Inflammatory macrophage (primary cell): ENCODE measurements around the gene SGCB.
A peak's percentile ranks its signal among the peaks of the same experiment; 100 is the strongest.
"Not testable (repeated sequence)": the region's sequence is repeated elsewhere in the genome, so short reads cannot be mapped to it uniquely, and the experiment has no call there.

Experiments
- DNase-seq, 2 donors: peaks; one replicate each; pipeline ENCODE4 v3.0.0-alpha.2; 2020 to 2022
- total RNA-seq, 18 experiments: gene quantifications; one replicate each; lab custom pipeline; 2026; ENCODE audit warnings: mixed read lengths in 6 of 18, inconsistent platforms in 2 of 18; lab: John Stamatoyannopoulos, UW

The SGCB gene
- 3.3 to 16.0 (median 9.1) reads per million in 18 experiments for total RNA-seq

GRCh38 chr4:52038103-52038912 is at the start of gene SGCB:
SGCB (minus strand) TSS chr4:52038299; CDS start chr4:52038259, 40 bp downstream.
- peak; percentile 17 to 20 for DNase-seq

- not testable (repeated sequence) for DNase-seq
Observed at GRCh38 chr4:52086425-52086824, 48.3 kb upstream of the SGCB start.

- DNase-seq: no peak
Observed at GRCh38 chr4:52081216-52081615, 43.1 kb upstream of the SGCB start.

- DNase-seq: no peak
Observed at GRCh38 chr4:52079659-52080058, 41.6 kb upstream of the SGCB start.

- no peak for DNase-seq
Observed at GRCh38 chr4:52076731-52077130, 38.6 kb upstream of the SGCB start.

GRCh38 chr4:52071791-52072546 is 33.9 kb upstream of the SGCB start:
- no peak for DNase-seq

GRCh38 chr4:52069571-52069970 is 31.5 kb upstream of the SGCB start:
- DNase-seq: no peak

GRCh38 chr4:52059372-52059771 is 21.3 kb upstream of the SGCB start:
- peak; percentile 64 to 70 for DNase-seq

- no peak for DNase-seq
Observed at GRCh38 chr4:52058275-52058674, 20.2 kb upstream of the SGCB start.

- DNase-seq: peak; percentile 67 to 88
Observed at GRCh38 chr4:52057196-52057595, 19.1 kb upstream of the SGCB start.

GRCh38 chr4:52054254-52054653 is 16.2 kb upstream of the SGCB start:
- no peak for DNase-seq

GRCh38 chr4:52052475-52052780 is 14.3 kb upstream of the SGCB start:
- peak; percentile 31 to 59 for DNase-seq

- DNase-seq: peak; percentile 63 to 77
Observed at GRCh38 chr4:52051615-52052474, 13.7 kb upstream of the SGCB start.

GRCh38 chr4:52051213-52051614 is 13.1 kb upstream of the SGCB start, which contains the start of gene SPATA18:
SPATA18 (plus strand) TSS chr4:52051304; CDS start chr4:52051705, 401 bp downstream.
- DNase-seq: peak in 1 of 2 donors; percentile 53

- peak; percentile 65 to 74 for DNase-seq
Observed at GRCh38 chr4:52049266-52049665, 11.2 kb upstream of the SGCB start.

- DNase-seq: no peak
Observed at GRCh38 chr4:52045028-52045427, 6.9 kb upstream of the SGCB start.

GRCh38 chr4:52037689-52038102 is 403 bp downstream of the SGCB start:
- no peak for DNase-seq

- no peak for DNase-seq
Observed at GRCh38 chr4:52036886-52037530, 1.1 kb downstream of the SGCB start.

GRCh38 chr4:52035190-52035589 is 2.9 kb downstream of the SGCB start:
- no peak for DNase-seq

GRCh38 chr4:52032005-52032404 is 6.1 kb downstream of the SGCB start:
- DNase-seq: peak; percentile 17 to 34

- DNase-seq: no peak
Observed at GRCh38 chr4:52028970-52029369, 9.1 kb downstream of the SGCB start.
